DMS 273 (cell line): Measurements from ENCODE around the gene RCVRN.
A peak's percentile ranks its signal among the peaks of the same experiment; 100 is the strongest.
"Not testable (repeated sequence)": the region's sequence is repeated elsewhere in the genome, so short reads cannot be mapped to it uniquely, and the experiment has no call there.

Experiments
- DNase-seq: peaks from one replicate; lab custom pipeline; 2025; ENCODE audit not compliant: unreplicated experiment; lab: John Stamatoyannopoulos, UW

RCVRN gene

DNA sequence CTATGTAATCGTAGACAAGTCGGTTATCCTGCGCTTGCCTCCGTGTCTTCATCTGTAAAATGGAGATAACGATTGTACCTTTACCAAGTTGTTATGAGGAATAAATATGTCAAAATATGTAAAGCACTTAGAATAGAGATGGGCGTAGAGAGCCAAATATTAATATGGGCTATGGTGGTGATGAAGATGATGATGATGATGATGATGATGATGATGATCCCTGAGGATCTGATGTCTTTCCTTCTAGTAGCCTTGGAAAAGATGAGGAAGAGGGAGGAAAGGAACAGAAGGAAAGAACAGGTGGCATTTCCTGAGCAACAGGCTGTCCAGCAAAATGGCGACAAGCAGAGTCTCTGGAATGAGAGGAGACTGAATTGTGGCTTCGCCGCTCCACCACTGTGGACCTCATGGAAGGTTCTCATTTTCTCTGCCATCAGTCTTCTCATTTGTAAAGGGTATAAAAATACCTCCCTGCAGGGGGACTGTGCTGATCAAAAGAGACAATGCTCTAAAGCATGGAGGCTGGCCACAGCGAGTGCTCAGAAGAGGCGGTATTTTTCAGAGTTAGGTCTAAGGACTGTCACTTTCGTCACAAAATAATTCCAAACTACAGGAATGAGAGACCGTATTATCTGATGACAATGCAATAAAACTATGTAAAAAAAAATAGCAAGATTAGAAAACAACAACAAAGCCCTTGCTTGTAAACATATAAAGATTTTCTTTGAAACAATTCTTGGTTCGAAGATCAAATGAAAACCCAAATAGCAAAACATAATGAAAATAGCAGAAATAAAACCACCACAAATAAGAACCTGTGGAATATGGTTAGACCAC, 17.2 kb upstream of the RCVRN start:
- DNase-seq, result no peak

DNA sequence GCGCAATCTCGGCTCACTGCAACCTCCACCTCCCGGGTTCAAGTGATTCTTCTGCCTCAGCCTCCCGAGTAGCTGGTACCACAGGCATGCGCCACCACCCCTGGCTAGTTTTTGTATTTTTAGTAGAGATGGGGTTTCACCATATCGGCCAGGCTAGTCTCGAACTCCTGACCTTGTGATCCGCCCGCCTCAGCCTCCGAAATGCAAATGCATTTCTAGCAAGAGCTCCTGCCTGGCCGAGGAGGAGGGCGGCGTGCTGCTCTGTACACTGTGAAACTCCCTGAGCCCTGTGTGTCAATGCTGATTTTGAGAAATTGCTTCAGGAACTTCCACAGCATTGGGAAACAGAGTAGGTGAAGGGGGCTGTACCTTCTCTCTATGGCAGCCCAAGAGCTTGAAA, 16.1 kb upstream of the RCVRN start:
- DNase-seq, result not testable (repeated sequence)

DNA sequence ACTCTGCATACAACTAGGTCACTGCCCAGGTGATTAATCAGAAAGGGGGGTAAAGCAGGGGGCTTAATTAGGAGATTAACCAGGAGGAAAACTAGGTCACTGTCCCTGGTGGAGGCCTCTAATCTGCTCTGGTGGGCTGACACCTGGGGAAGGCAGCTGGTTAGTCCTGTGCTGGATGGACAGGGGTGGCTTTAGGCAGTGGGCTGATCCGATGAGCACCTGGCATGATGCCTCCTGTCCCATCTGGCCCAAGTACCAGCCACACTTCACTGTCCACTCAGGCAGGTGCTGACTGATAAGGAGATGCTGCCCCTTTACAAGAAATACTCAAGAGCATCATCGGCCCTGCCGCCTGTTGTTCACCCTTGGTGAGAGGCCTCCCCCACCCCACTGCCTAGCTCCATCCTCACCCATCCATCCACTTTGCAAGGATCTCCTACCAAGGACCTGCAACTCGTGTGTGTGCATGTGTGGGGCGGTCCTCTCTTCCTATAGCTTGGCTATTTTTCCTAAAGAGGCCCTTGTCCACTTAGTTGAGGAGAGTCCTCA, 13.8 kb upstream of the RCVRN start:
- no peak for DNase-seq

DNA sequence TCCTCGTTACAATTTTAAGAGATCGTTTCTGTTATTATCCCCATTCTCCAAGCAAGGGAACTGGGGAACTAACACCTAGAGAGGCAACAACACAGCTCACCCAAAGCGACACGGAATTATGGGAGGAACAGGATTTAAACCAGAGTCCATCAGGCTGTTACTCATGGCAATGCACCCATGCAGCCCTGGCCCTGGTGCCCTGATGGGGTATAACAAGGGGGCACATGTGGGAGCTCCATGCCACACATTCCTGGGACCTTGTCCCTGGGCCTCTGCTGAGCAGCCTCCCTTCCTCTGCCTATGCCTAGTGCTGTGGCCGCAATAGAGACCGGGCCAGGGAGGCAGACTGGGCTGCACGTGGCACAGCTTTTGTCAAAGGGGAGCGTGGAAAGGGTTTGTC, 13.3 kb upstream of the RCVRN start:
- DNase-seq, result no peak

DNA sequence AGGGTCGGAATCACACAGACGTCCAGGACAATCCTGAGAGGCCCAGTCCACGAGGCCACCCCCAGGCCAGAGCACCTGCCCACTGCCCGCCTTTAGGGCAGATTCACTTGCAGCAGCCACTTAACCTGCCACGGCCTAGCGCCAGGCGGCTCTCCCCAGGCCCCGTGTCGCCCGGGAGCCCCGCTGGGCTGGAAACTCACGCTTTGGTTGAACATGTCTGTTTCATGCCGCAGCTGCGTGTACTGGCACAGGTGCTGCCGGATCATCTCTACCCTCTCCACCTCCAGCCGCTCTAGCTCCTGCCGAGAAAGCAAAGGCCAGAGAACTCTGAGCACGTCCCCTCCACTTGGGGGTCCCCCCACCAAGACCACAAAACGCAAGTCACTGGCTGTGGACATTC, 12.7 kb upstream of the RCVRN start:
- DNase-seq, result no peak

DNA sequence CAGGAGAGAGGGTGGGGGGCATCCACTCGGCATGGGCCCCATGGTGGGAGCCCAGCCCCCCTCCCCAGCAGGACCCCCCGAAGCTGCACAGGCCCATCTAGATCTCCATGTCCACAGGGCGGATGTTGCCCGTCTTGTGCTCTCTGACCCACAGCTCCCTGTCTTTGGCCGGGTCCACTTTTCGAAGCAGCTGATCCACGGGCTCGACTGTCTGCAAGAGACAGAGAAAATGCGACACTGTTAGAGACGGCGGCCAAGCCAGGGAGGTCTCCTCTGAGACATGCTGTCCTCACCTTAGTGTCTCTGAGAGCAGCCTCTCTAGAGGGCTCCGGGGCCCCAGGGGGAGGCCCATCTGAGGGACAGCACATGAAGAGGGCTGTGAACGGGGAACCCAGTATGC, 12.1 kb upstream of the RCVRN start:
- DNase-seq, result no peak

DNA sequence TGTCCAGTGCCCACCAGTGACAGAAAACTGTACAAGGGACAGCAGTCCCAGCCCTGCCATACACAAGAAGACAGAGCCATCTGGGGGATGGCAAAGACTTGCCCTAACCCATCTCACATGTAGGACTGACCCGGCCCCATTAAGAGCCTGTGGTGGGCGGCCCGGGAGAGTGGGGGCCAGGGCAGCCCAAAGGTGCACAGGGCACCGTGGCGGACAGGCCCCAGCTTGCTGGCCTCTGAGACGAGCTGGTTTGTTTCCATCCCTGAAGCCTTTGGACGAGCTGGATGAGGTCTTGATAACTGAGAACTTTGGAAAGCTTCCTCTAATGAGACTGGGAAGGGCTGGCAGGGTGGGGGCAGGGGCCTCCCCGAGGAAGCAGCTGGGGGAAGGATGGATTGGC, 11.0 kb upstream of the RCVRN start:
- DNase-seq, result no peak

DNA sequence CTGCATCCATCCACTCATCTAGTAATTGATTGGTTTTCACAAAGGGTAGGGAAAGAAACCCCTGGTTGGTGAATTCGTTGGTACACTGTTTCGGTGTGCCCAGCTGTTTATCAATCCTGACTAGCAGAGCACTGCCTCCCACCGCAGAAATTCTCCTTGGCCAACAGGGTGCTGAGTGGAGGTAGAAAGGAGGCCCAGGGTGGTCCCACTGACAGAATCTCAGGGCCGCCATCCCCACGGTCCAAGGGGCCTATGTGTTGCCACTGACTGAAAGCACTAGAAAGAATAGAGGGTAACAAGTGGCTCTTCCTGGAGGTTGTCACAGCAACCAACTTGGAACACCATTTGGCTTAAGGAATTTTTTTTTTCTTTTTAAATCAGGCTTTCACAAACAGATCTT, 8.4 kb upstream of the RCVRN start:
- DNase-seq, result no peak

DNA sequence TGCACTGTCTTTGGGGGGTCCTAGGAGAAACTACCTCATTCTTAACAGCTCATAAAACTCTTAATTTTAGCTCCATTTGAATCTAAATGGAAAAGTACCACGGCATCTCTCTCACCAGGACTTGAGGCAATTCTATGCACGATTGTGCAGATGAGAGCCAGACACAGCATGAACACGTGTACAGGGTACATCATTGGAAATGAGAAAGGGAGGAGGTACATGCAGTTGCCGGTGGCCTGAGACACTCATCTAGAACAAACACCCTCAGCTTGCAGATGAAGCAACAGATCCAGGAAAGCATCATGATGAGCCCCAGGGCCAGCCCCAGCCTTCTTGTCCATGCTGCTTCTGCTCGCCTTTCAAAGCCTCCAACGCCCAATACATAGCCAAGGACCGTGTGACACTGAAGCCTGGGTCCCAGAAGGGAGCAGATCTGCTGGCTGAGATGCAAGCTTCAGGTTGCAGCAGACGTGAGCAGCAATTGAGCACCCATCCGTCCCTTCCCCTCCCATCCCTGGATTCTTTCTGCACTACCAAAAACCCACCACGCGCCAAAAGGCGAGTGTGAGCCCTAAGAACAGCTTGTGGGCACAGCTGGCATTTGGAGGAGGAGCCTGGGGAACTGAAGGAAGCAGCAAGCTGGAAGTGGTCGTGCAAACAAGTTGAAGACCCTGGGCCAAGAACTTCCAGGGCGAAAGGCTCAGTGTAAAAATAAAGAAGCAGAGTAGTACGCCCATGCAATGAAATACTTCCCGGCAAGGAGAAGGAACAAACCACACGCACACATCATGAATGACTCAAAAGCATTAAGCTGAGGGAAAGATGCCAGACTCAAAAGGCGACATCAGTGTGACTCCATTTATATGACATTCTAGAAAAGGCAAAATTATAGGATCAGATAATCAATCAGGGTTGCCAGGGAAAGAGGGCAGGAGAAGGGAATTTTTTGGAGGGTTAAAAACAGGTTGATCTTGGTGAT, 7.3 kb upstream of the RCVRN start:
- peak; percentile 72 for DNase-seq

DNA sequence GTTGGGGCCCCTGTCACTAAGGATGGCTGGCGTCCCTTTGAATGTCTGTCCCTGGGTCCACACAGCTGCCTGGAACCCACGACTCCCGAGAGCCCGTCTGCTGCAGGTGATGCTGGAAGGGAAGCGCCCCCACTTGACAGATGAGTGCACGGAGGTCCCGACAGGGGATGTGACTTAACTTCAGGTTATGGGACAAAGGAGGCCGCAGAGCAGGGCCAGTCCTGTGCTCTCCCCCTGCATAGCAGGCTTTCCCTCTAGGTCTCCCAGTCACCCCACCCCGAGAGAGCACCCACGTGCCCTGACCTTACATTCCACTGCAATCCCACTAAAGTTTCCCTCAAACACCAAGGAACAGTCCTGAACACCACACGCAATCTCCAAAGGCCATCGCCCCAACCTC, 6.0 kb upstream of the RCVRN start:
- no peak for DNase-seq

DNA sequence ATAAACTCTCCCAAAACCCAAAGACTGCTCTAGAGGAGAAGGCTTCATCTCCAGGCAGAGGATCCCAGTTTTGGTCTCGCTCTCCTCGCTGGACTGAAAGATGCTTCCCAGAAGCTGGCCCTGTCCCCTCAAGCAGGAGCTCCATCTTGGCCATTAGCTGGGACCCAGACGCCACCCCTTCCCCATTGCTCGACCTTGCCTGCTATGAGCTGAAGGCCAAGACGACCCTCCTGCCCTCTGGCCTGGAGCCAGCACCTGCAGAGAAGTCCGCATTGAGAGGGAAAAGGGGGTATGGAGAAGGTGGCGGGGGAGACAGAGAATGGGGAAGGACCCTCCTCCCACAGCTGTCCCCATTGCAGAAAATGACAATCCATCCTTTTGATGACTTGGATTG, 3.6 kb upstream of the RCVRN start:
- no peak for DNase-seq

DNA sequence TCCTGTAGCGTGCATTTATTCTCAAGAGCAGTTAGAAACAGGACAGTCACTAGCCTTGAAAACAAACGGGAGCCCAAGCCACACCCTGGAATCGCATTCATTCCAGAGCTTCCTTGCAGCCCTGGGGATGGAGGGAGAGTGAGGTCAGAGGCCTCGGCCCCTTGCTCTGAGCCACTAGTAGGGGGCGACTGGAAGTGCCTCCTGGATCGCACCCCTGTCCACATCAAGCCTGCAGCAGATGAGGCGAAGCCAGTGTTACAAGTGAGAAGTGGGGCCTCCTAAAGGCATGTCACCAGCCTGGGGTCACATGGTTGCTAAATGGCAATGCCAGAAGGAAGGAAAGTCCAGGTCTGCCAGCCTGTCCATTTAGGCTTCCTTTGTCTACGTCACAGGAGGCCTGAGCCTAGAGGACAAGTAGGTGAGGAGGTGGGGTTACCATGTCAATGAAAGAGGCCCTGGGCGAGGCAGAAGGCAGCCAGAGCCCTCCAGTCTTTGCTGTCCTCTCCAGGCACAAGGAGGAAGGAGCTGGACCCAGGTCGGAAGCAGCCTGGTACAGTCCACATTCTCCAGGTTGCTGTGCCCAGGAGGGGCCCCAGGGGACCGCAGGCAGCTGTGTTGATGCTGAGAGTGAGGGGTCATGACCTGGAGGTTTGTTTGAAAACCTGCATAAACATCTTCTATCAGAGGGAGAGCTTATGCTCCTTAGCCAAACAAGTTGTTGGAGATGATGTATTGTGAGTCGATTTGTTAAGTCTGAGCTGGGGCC, 3.0 kb upstream of the RCVRN start:
- DNase-seq, result peak; percentile 53

DNA sequence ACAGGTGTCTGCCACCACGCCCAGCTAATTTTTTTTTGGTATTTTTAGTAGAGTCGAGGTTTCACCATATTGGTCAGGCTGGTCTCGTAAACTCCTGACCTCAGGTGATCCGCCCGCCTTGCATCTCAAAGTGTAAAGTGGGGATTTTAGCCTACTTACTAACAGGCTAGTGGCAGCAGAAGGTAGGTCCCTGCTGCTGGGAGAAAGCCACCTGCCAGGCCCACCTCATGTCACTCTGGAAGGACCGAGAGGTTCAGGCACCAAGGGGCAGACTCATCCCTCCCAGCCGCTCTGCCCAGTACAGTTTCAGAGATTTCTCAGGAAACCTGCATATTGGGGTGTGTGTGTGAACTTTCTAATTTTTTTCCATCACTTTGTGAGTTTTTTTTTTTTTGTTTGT, 2.1 kb upstream of the RCVRN start:
- no peak for DNase-seq

DNA sequence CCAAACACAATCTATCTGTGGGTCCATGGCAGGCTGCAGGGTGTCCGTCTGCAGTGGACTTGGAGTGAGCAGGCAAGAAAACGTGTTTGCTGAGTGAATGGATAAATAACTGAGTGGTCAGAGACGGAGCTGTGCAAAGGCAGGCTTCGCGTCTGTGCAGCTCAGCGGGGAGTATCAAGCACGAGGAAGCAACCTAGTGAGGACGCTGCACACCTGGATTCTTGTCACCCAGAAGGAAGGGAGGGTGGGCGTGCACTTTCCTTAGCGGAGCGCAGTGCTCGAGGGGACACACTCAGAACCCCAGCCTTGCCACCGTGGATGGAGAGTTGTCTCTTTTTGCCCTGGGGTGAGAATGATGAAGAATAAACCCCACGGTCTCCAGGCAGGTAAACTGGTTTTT, 1.5 kb upstream of the RCVRN start:
- no peak for DNase-seq

DNA sequence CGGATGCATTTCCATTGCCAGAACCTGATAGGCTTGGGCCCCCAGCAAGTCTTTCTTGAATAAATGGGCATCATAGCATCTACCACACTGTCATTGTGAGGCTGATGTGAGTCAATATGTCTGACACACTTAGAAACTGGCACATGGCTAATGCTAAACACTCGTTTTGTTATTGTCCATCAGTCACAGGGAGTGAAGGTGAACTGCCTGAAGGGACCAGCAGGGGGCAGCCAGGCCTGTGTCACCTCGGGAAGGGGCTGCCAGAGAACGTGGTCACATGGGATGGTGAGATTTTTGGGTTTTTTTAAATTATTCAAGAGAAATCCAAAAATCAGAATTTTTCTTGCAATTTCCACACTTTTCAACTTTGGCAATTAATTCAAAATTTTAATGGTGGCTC, 831 bp upstream of the RCVRN start:
- DNase-seq, result peak; percentile 51

DNA sequence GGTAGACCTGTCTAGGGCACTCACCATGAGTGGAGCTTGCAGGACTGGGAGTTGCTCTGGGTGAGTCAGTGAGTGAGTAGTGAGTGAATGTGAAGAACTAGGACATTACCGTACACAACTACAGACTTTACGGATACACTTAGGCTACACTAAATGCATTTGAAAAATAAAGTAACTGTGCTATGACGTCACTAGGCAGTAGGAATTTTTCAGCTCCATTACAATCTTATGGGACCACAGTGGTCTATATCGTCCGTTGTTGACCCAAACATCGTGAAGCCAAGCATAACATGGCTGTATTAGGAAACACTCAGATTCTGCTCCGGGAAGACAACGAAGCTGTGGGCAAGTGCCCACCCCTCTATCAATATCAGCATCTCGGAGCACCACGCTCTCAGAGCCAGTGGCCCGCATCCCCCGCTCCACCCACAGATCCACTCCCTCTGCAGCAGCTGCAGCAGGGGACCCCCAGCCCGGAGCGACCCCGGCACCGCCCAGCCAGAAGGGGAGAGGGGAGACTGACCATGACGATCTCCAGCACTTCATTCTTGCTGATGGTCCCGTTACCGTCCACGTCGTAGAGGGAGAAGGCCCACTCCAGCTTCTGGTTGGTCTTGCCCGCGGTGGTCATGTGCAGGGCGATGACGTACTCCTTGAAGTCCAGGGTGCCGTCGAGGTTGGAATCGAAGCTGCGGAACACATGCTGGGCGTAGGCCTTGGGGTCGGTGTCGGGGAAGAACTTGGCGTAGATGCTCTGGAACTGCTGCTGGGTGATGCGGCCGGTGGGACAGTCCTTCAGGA, 594 bp downstream of the RCVRN start:
- DNase-seq, result no peak

DNA sequence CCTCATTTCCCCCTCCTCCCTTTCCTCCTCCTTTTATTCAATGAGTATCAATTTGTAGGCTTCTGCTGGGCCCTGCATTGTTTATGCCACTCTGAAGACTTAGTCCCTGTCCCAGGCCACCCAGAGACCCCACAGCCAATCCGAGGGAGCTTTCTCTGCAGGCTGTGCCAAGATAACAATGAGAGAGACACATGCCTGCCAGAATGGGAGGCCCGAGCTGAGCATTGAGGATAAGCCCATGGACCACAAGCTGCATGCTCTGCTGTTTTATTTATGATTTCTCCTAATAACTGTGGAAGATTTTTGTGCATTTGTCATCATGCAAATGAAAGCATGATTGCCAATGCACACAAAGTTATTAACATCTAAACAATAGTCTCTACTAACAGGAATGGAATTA, 3.0 kb downstream of the RCVRN start:
- no peak for DNase-seq

DNA sequence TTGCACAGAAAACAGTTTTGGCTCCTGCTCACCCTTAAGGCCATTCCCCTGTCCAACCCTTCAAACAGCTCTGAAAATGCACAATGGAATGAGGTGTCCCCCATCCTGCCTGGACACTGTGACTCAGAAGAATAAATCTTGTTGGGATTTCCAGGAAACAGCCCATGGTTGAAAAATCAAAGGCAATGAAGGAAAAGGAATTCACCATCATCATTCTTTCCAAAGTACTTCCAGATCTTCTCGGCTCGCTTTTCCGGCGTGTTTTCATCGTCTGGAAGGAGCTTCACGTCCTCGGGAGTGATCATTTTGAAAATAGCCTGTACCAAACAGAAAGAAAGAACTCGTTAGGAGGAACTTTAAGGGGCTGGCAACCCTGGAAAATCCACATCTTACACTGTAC, 4.3 kb downstream of the RCVRN start:
- no peak for DNase-seq

DNA sequence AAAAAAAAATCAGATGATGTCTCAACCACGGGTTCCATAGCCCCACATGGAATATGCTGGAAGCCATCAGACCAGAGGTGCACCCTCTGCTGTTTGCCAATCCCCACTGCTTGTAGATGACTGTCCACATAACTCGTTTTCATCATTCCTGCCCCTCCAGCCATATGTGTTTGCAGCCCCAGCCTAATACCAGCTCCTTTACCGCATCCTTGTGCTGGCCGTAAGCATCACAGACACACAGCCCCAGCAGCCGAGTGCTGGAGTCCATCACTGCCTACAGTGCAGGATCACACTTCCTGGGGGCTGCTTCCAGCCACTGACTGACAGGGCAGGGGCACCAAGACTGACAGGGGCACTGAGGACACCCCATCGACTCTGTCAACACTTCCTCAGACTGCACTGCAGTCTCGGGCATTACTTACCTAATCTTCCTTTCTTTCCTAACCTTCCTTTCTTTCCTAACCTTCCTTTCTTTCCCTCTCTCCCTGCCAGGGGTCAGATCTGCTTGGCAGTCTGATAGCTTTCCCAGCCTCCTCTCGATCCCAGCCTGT, 5.0 kb downstream of the RCVRN start:
- no peak for DNase-seq
